ENCODE results near the gene FBXO9.
A peak's percentile ranks its signal among the peaks of the same experiment; 100 is the strongest.
"Not testable (repeated sequence)": the region's sequence is repeated elsewhere in the genome, so short reads cannot be mapped to it uniquely, and the experiment has no call there.

FBXO9 gene

GRCh38 chr6:53045891-53046673 lies 19.1 kb upstream of the FBXO9 start:
- no peak for DNase-seq (ENCODE audit: low read depth in 2 of 2)

DNA sequence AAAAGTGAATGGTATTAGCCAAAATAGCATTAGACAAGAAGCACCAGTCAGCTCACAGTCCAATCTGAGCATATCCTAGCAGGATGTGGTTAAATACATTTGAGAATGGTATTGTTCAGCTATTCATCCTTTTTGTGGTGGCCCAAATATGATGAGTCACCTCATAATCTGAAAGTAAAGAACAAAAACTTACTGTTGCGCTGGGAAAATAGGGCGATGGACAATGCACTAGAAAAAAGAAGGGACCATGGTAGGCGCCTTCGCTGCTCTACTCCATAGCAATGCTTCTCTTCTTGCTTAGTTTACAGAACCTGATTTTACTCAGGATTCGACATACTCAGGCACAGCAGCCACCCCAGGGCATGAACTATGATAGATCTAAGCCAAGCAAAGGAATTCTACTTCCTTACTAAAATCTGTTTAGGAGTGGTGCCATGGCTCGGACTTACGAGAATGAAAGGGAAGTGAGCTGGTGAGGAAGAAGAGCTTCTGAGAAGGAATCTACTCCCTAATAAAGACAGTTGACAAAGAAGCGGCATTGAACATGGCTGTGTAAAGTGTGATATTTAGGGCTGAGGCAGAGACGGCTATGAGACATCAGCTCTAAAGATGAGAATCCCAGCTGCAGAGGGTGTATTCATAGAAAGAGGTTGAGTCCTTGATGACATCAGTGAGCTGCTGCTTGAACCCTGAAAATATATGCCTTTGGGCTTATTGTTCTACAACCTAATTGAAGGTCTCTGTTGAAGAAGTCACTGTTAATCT lies 16.6 kb upstream of the FBXO9 start:
- no peak for DNase-seq (ENCODE audit: low read depth in 2 of 2)

DNA sequence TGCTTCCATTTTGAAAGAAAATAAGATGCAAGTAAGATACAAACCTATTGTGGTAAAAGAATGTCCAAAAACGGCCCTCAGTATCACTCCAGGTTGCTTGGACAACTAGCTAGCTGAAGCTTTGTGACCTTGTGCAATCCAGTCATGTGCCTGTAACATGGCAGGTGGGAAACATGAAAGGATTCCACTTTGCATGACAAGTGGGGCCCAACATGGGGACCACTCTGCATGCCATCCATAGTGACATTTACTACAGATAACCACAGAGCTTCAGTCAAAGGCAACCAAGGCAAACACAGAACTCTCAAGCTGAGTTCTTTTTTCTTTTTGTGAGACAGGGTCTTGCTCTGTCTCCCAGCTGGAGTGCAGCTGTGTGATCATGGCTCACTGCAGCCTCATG lies 15.8 kb upstream of the FBXO9 start:
- DNase-seq (ENCODE audit: low read depth in 2 of 2), result no peak

GRCh38 chr6:53052152-53052551 lies 13.1 kb upstream of the FBXO9 start:
- not testable (repeated sequence) for DNase-seq (ENCODE audit: low read depth in 2 of 2)

DNA sequence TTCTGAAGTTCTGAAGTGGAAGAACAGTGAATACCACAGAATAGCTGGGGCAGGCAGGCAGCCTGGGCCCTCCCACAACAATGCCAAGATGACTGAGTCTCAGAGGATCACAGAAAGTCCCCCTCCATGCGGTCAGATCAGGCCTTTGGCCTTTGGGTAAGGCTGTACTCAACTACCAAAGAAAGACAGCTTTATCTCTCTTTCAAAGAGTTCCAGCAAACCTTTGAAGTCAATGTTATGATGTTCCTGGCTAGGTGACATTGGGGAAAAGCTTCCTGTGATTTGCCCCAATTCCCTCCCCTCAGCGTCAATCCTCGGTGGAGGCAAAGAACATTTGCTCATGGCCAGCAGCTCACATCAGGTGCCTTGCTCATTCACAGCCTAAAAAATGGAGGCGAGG lies 10.7 kb upstream of the FBXO9 start:
- no peak for DNase-seq (ENCODE audit: low read depth in 2 of 2)

- DNase-seq (ENCODE audit: low read depth in 2 of 2), result no peak
Measured at GRCh38 chr6:53055873-53056272, 9.3 kb upstream of the FBXO9 start.

- DNase-seq (ENCODE audit: low read depth in 2 of 2), result no peak
Measured at GRCh38 chr6:53056273-53056672, 8.9 kb upstream of the FBXO9 start.

- DNase-seq (ENCODE audit: low read depth in 2 of 2), result no peak
Measured at GRCh38 chr6:53058388-53059195, 6.6 kb upstream of the FBXO9 start.

DNA sequence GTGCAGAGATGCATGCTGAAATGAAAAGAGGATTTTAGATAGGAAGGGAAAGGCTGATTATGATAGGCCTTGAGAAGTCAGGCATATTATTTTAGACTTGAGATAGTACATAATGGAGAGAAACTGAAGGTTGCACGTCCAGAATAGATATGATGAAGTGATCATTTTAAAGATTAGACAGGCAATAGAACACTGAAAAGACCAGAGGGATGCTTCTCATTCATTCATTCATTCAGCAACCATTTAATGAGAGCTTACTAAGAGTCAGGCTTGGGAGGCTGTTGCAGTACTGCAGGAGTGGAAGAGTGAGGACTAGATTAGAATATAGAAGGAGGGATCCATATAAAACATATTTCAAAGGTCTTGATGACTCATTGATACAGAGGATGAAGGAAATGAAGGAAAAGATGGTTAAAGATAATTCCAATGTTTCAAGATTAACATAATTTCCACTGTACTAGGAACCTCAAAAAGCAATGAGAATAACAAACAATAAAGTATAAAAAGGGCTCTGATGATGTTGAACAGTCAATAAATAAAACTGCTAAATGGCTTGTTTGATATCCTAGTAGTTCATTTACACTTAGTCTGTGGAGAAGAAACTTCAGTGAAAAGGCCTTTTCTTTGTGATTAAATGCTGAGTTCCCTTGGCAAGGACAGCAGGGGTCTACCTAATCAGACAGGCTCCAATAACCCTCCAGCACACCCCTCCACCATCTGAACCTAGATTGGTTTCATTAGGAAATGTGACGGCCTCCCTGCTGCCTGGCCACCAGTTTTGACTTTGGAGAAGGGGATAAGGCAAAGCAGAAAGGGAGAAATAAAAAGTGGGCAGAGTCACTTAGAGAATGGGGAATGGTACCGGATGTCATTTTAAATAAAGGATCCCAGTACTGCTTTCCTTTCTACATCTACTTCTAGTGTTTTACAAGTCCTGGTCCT lies 5.3 kb upstream of the FBXO9 start:
- no peak for DNase-seq (ENCODE audit: low read depth in 2 of 2)

- no peak for DNase-seq (ENCODE audit: low read depth in 2 of 2)
Measured at GRCh38 chr6:53062169-53062539, 3.0 kb upstream of the FBXO9 start.

GRCh38 chr6:53064255-53064654 lies 949 bp upstream of the FBXO9 start:
- DNase-seq (ENCODE audit: low read depth in 2 of 2), result not testable (repeated sequence)

- peak; percentile 88 to 92 for DNase-seq (ENCODE audit: low read depth in 2 of 2)
Measured at GRCh38 chr6:53064726-53065265, 408 bp upstream of the FBXO9 start.

DNA sequence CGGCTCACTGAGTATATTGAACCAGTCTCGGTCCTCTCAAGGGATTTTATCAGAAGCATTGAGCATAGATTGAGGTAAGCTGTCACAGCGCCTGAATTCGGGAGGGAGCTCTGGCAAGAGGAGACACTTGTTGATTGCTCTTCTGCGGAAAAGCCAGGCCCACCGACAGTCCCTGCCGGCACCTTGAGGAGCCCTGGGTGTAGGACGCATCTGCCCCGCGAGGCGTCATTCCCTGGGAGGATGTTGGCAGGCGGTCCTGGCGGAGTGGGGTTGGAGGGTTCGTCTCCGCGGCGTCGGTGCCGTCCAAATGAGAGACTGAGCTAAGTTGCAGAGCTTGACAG lies 843 bp downstream of the FBXO9 start:
- peak; percentile 15 to 36 for DNase-seq (ENCODE audit: low read depth in 2 of 2)

- DNase-seq (ENCODE audit: low read depth in 2 of 2), result no peak
Measured at GRCh38 chr6:53066874-53067706, 1.9 kb downstream of the FBXO9 start.

GRCh38 chr6:53067849-53068361 lies 2.7 kb downstream of the FBXO9 start:
- no peak for DNase-seq (ENCODE audit: low read depth in 2 of 2)

- no peak for DNase-seq (ENCODE audit: low read depth in 2 of 2)
Measured at GRCh38 chr6:53069427-53069826, 4.2 kb downstream of the FBXO9 start.

- DNase-seq (ENCODE audit: low read depth in 2 of 2), result peak in 1 of 2 donors; percentile 7
Measured at GRCh38 chr6:53070806-53071205, 5.6 kb downstream of the FBXO9 start.

DNA sequence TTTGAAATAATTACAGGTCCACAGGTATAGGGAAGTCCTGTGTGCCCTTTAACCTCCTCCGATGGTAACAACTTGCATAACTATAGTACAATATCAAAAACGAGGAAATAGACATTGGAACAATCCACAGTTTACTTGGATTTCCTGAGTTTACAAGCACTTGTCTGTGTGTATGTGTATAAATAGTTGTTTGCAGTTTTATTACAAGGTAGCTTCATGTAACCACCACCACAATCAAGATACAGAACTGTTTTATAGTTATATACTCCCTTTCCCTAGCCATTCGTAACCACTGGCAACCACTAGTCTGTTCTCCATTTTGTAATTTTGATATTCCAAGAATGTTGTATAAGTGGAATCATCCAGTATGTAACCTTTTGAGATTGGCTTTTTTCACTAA lies 9.1 kb downstream of the FBXO9 start:
- no peak for DNase-seq (ENCODE audit: low read depth in 2 of 2)

- no peak for DNase-seq (ENCODE audit: low read depth in 2 of 2)
Measured at GRCh38 chr6:53080813-53081212, 15.6 kb downstream of the FBXO9 start.

- no peak for DNase-seq (ENCODE audit: low read depth in 2 of 2)
Measured at GRCh38 chr6:53086302-53086701, 21.1 kb downstream of the FBXO9 start.

All from stimulated activated CD4-positive, alpha-beta T cell treated with anti-CD3 and anti-CD28 coated beads, Interleukin-4, amount 100 ng/mL, for 48 hours (primary cell).